ENCODE data around the gene DLG5. TPM values are rescaled to one million over a fixed set of nuclear protein-coding genes. Genes with fewer than 3 reads are reported as not detected.
A peak's percentile ranks its signal among the peaks of the same experiment; 100 is the strongest.

The DLG5 gene
- total and polyA plus RNA-seq, 9 of the 15 experiments (the other 6 are each of a cell fraction or from before 2014, with no cell fraction given), result 1.4 to 26.8 (median 11.2) TPM

- TF ChIP-seq, protein P1, sequence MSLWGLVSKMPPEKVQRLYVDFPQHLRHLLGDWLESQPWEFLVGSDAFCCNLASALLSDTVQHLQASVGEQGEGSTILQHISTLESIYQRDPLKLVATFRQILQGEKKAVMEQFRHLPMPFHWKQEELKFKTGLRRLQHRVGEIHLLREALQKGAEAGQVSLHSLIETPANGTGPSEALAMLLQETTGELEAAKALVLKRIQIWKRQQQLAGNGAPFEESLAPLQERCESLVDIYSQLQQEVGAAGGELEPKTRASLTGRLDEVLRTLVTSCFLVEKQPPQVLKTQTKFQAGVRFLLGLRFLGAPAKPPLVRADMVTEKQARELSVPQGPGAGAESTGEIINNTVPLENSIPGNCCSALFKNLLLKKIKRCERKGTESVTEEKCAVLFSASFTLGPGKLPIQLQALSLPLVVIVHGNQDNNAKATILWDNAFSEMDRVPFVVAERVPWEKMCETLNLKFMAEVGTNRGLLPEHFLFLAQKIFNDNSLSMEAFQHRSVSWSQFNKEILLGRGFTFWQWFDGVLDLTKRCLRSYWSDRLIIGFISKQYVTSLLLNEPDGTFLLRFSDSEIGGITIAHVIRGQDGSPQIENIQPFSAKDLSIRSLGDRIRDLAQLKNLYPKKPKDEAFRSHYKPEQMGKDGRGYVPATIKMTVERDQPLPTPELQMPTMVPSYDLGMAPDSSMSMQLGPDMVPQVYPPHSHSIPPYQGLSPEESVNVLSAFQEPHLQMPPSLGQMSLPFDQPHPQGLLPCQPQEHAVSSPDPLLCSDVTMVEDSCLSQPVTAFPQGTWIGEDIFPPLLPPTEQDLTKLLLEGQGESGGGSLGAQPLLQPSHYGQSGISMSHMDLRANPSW (CRISPR knock-in tag; IDR thresholded peaks at IDR 0.05), result no peak
- no peak for TF ChIP-seq SRF (CRISPR knock-in tag; IDR thresholded peaks at IDR 0.05)
- TF ChIP-seq KLF16 (IDR thresholded peaks at IDR 0.05), result no peak
- peak; percentile 70 for TF ChIP-seq TFAP4 (CRISPR knock-in tag; IDR thresholded peaks at IDR 0.05; ENCODE audit: borderline replicate concordance)
- no peak for TF ChIP-seq ZNF134 (CRISPR knock-in tag; conservative IDR thresholded peaks at IDR 0.05)
- TF ChIP-seq ASH1L (IDR thresholded peaks at IDR 0.05; ENCODE audit: borderline replicate concordance, low read depth, partially characterized antibody), result no peak
- no peak for TF ChIP-seq RBM17 (IDR thresholded peaks at IDR 0.05; ENCODE audit: borderline replicate concordance, low read depth, low read length)
- TF ChIP-seq ZNF274 (IDR thresholded peaks at IDR 0.05; ENCODE audit: borderline replicate concordance, low read depth, low read length), result no peak
- no peak for TF ChIP-seq GATA2 (CRISPR knock-in tag; IDR thresholded peaks at IDR 0.05)
- no peak for TF ChIP-seq ATF1 (CRISPR knock-in tag; IDR thresholded peaks at IDR 0.05)
- TF ChIP-seq ATF1 (tag; IDR thresholded peaks at IDR 0.05), result no peak
- no peak for TF ChIP-seq ZNF780A (CRISPR knock-in tag; IDR thresholded peaks at IDR 0.05)
- TF ChIP-seq PBX2 (CRISPR knock-in tag; IDR thresholded peaks at IDR 0.05; ENCODE audit: low read depth), result no peak
- TF ChIP-seq PBX2 (tag; conservative IDR thresholded peaks at IDR 0.05; ENCODE audit: low read depth), result no peak
- TF ChIP-seq ZNF212 (CRISPR knock-in tag; IDR thresholded peaks at IDR 0.05), result no peak
- no peak for TF ChIP-seq ZNF584 (CRISPR knock-in tag; IDR thresholded peaks at IDR 0.05; ENCODE audit: low read depth)
- peak; percentile 69 for TF ChIP-seq RB1 (IDR thresholded peaks at IDR 0.05; ENCODE audit: low read depth)
- 0 out of 4 replicates have a peak, but pooled peaks of 1 of the 2 experiments have one; percentile 60 for TF ChIP-seq NONO (IDR thresholded peaks at IDR 0.05; ENCODE audit: low read depth in 2 of 2, low read length in 1 of 2)
- no peak for TF ChIP-seq ZNF561 (CRISPR knock-in tag; conservative IDR thresholded peaks at IDR 0.05)
- TF ChIP-seq RFX5 (IDR thresholded peaks at IDR 0.05; ENCODE audit: low read depth, low read length), result no peak
- TF ChIP-seq PKNOX1 (IDR thresholded peaks at IDR 0.05), result peak; percentile 28; the same call in 1 of the 2 replicates
Observed at GRCh38 chr10:77925795-77926565, 575 bp downstream of the DLG5 start (continued).
